B cell (primary cell): ENCODE data around the gene ATAD3C. TPM values are rescaled to one million over a fixed set of nuclear protein-coding genes. Genes with fewer than 3 reads are reported as not detected.

Experiments used
- ATAC-seq: fragments of 200-7000 bp; cut with Tn5 transposase; one replicate; pipeline ENCODE4 v1.10.0; 2021; ENCODE audit warnings: low read depth, mild to moderate bottlenecking, moderate number of reproducible peaks, moderate library complexity
- CTCF ChIA-PET: fragments of 350-600 bp; sonication (Branson Sonifier 250); formaldehyde crosslinking; loops from one replicate; lab custom pipeline; 2021; ENCODE audit warnings: antibody characterized with exemption, inconsistent platforms; lab: Charles Lee
- POLR2A ChIA-PET: fragments of 350-600 bp; sonication (Branson Sonifier 250); formaldehyde crosslinking; loops from one replicate; lab custom pipeline; 2021; ENCODE audit warnings: antibody characterized with exemption; lab: Charles Lee
- DNase-seq: peaks from one replicate; pipeline ENCODE4 v3.0.0; 2013
- H2AFZ ChIP-seq: 2 replicates; pipeline ENCODE4 v1.6.1; 2012; ENCODE audit warnings: mild to moderate bottlenecking, low read depth, low read length; ENCODE audit not compliant: insufficient read depth, poor library complexity, severe bottlenecking
- H3K27ac ChIP-seq, 2 donors: 1 replicate in 1 of 2; 2 replicates in 1 of 2; pipeline ENCODE4 v1.5.1; 2012 to 2013; ENCODE audit warnings: low read length in 2 of 2, mild to moderate bottlenecking in 2 of 2, moderate library complexity in 1 of 2
- H3K27me3 ChIP-seq, 4 experiments: fragments of 200-600 bp in 1 of 4; sonication (generic) in 1 of 4; replicated peaks in 1 of 4; 1 replicate in 2 of 4; 2 replicates in 2 of 4; pipeline versions ENCODE4 v1.6.1 to v1.7.0; 2013 to 2016; ENCODE audit warnings: low read length in 3 of 4, mild to moderate bottlenecking in 2 of 4, mixed read lengths in 1 of 4, moderate library complexity in 1 of 4; ENCODE audit not compliant: insufficient read depth in 4 of 4, control insufficient read depth in 3 of 4; ENCODE audit errors: control extremely low read depth in 1 of 4
- H3K36me3 ChIP-seq, 2 experiments: replicated peaks in 1 of 2; 1 replicate in 1 of 2; 2 replicates in 1 of 2; pipeline versions ENCODE4 v1.6.1 to v1.7.1; 2013; ENCODE audit warnings: low read length in 1 of 2; ENCODE audit not compliant: insufficient read depth in 2 of 2, control insufficient read depth in 1 of 2; ENCODE audit errors: control extremely low read depth in 1 of 2, extremely low read depth in 1 of 2
- H3K4me1 ChIP-seq, 2 donors: fragments of 200-600 bp in 1 of 2; sonication (generic) in 1 of 2; 1 replicate in 1 of 2; 2 replicates in 1 of 2; pipeline versions ENCODE4 v1.5.1 to v1.6.1; 2013 to 2017; ENCODE audit warnings: low read length in 2 of 2; ENCODE audit not compliant: control insufficient read depth in 2 of 2, insufficient read depth in 2 of 2
- H3K4me2 ChIP-seq: replicated peaks from 2 replicates; pipeline ENCODE3; 2012; ENCODE audit warnings: mild to moderate bottlenecking, low read depth, low read length; ENCODE audit not compliant: poor library complexity, severe bottlenecking
- H3K4me3 ChIP-seq, 5 experiments: fragments of 200-600 bp in 1 of 5; sonication (generic) in 1 of 5; 1 replicate in 3 of 5; 2 replicates in 2 of 5; pipeline versions ENCODE4 v1.5.1 to v1.7.0; 2011 to 2016; ENCODE audit warnings: low read length in 4 of 5, mild to moderate bottlenecking in 4 of 5, low read depth in 2 of 5, control low read depth in 1 of 5, moderate library complexity in 1 of 5; ENCODE audit not compliant: insufficient read depth in 1 of 5; ENCODE audit errors: control extremely low read depth in 1 of 5, extremely low read depth in 1 of 5
- H3K79me2 ChIP-seq: fragments of 200-600 bp; sonication (generic); one replicate; pipeline ENCODE4 v1.6.0; 2016; ENCODE audit warnings: low read length; ENCODE audit not compliant: control insufficient read depth, insufficient read depth
- H3K9ac ChIP-seq: fragments of 200-600 bp; sonication (generic); 2 replicates; pipeline ENCODE4 v1.6.1; 2017; ENCODE audit warnings: mild to moderate bottlenecking, low read length, moderate library complexity
- H3K9me3 ChIP-seq, 3 donors: one replicate each; pipeline versions ENCODE4 v1.6.1 to v1.7.1; 2013; ENCODE audit warnings: low read length in 2 of 3; ENCODE audit not compliant: control insufficient read depth in 2 of 3, insufficient read depth in 1 of 3; ENCODE audit errors: control extremely low read depth in 1 of 3
- H4K20me1 ChIP-seq: 2 replicates; pipeline ENCODE4 v1.6.0; 2012; ENCODE audit warnings: mild to moderate bottlenecking, low read length; ENCODE audit not compliant: insufficient read depth, control insufficient read depth, poor library complexity, severe bottlenecking
- H3K27ac Mint-ChIP-seq: one replicate; pipeline ENCODE4 v1.8.0; 2021; ENCODE audit warnings: mixed read lengths
- H3K27me3 Mint-ChIP-seq: one replicate; pipeline ENCODE4 v1.8.0; 2021; ENCODE audit warnings: mixed read lengths
- H3K4me1 Mint-ChIP-seq: one replicate; pipeline ENCODE4 v1.8.0; 2021; ENCODE audit warnings: mixed read lengths
- H3K4me3 Mint-ChIP-seq: one replicate; pipeline ENCODE4 v1.8.0; 2021; ENCODE audit warnings: mixed read lengths
- H3K9me3 Mint-ChIP-seq: one replicate; pipeline ENCODE4 v1.8.0; 2022; ENCODE audit warnings: mixed read lengths; ENCODE audit not compliant: insufficient read depth
- EZH2 ChIP-seq: IDR thresholded peaks from 2 replicates; pipeline ENCODE4 v1.6.1; 2012; ENCODE audit warnings: borderline replicate concordance, low read depth, mild to moderate bottlenecking, moderate library complexity, low read length; ENCODE audit not compliant: insufficient read depth, poor library complexity, severe bottlenecking
- WGBS: methylation state at CpG from one replicate; pipeline ENCODE4 v1.1.5; 2013; ENCODE audit warnings: missing lambda C conversion rate; ENCODE audit not compliant: insufficient coverage; 5-methylcytosine and 5-hydroxymethylcytosine counted together
- intact Hi-C: fragments of 100-400 bp; cut with micrococcal nuclease; formaldehyde crosslinking; loops from one replicate; pipeline ENCODE4 v1.10.0; 2022
- polyA plus RNA-seq: library from polyadenylated mRNA; depleted of rRNA; stranded (reverse); fragments of >200 nt; gene quantifications from 2 replicates; pipeline ENCODE4 v1.2.3, GENCODE V29; 2012
- total RNA-seq, 2 donors: library from RNA; stranded (reverse); fragments of 120-200 nt in 1 of 2; gene quantifications; 1 replicate in 1 of 2; 2 replicates in 1 of 2; pipeline versions ENCODE4 v1.2.3 to v1.2.4, GENCODE V29; 2013 to 2022
- TF ChIP-seq, protein P1 (sequence below): fragments of 200-600 bp; IDR thresholded peaks from one replicate; pipeline ENCODE4 v1.8.0; 2022; ENCODE audit warnings: antibody characterized with exemption, mild to moderate bottlenecking

ATAD3C gene
- total and polyA plus RNA-seq, 2 donors (not counting 1 experiment from before 2014, with no cell fraction given): 0.20 to 1.1 TPM

DNA sequence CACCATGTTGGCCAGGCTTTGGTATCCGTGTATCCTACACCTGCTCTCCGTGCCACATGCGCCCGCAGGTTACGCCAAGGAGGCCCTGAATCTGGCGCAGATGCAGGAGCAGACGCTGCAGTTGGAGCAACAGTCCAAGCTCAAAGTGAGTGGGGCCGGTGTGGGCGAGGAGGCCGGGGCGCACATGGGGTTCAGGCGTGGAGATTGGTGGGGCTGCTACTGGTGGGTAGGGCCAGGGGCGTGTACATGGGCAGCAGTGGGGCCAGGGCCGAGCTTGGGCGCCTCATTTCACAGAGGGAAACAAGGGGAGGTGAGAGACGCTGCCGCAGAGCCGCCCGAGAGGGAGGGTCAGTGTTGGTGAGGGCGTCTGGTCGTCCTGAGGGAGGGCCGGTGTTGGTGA, 27.7 kb downstream of the ATAD3C start:
- no peak overlapping the region for H2AFZ ChIP-seq
- H3K27me3 ChIP-seq: no peaks in the 10 kb centered on the region
- no peak overlapping the region for H3K27ac Mint-ChIP-seq
- H3K36me3 ChIP-seq: peaks cover 0 to 25% of the 10 kb centered on the region in 2 experiments
- no peak overlapping the region for H3K4me3 ChIP-seq
- ATAC-seq: no peak
- no peak overlapping the region for H3K9ac ChIP-seq
- H3K9me3 ChIP-seq: no peaks in the 10 kb centered on the region
- H3K4me1 ChIP-seq: peaks cover 6% of the 10 kb centered on the region in 2 donors
- WGBS: 100% methylated on average over 15 of the region's 22 CpGs
- H3K9me3 Mint-ChIP-seq: no peaks in the 10 kb centered on the region
- peaks cover 26% of the 10 kb centered on the region for H4K20me1 ChIP-seq
- POLR2A ChIA-PET: no interaction called here
- no peak for DNase-seq
- no peaks in the 10 kb centered on the region for H3K27me3 Mint-ChIP-seq
- peaks cover 52% of the 10 kb centered on the region for H3K79me2 ChIP-seq
- CTCF ChIA-PET: no interaction called here
- no peak overlapping the region for H3K27ac ChIP-seq
- no peak overlapping the region for H3K4me3 Mint-ChIP-seq
- TF ChIP-seq, protein P1, sequence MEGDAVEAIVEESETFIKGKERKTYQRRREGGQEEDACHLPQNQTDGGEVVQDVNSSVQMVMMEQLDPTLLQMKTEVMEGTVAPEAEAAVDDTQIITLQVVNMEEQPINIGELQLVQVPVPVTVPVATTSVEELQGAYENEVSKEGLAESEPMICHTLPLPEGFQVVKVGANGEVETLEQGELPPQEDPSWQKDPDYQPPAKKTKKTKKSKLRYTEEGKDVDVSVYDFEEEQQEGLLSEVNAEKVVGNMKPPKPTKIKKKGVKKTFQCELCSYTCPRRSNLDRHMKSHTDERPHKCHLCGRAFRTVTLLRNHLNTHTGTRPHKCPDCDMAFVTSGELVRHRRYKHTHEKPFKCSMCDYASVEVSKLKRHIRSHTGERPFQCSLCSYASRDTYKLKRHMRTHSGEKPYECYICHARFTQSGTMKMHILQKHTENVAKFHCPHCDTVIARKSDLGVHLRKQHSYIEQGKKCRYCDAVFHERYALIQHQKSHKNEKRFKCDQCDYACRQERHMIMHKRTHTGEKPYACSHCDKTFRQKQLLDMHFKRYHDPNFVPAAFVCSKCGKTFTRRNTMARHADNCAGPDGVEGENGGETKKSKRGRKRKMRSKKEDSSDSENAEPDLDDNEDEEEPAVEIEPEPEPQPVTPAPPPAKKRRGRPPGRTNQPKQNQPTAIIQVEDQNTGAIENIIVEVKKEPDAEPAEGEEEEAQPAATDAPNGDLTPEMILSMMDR: no peak
- TF ChIP-seq EZH2: no peak
- H3K4me2 ChIP-seq: no peak overlapping the region
- intact Hi-C loops: no loop called here
- H3K4me1 Mint-ChIP-seq: peaks cover 7% of the 10 kb centered on the region

DNA sequence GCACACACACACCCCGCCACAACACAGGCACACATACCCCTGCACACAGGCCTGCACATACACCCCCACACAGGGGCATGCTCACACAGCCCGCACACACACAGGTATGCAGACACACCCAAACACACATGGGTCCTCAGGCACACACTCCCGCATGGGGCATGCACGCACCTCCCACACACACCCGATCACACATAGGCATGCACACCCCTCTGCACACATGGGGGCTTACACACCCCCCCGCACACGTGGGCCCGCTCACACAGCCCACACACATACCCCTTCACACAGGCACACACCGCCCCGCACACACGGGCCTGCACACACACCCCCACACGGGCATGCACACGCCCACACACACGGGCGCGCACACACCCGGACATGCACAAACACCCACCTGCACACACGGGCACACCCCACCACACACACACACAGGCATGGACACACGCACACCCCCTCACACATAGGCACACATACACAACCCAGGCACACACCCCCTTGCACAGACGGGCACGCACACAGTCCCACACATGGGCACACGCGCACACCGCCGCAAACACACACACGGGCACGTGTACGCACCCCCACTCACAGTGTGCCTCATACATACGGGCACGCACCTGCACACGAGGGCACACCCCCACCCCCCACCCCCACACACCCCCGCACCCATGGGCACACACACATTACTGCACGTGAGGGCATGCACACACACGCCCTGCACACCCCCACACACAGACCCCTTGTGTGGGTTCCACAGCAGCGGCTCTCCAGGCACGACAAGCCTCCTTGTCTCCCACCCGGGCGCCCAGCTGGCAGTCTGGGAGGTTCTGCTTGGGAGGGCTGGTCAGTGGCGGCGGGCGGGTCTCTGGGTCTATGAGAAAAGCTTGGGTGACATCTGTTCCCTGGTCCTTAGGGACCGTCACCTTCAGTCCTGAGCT, 30.3 kb downstream of the ATAD3C start:
- peaks cover 0 to 37% of the 10 kb centered on the region in 2 experiments for H3K36me3 ChIP-seq
- POLR2A ChIA-PET: no interaction called here

More for the DNA sequence above, 30.3 kb downstream of the ATAD3C start:
- H3K27ac Mint-ChIP-seq: no peak overlapping the region
- peaks cover 15% of the 10 kb centered on the region for H4K20me1 ChIP-seq
- H3K4me3 Mint-ChIP-seq: no peak overlapping the region
- peaks cover 34% of the 10 kb centered on the region for H3K79me2 ChIP-seq
- H3K4me2 ChIP-seq: no peak overlapping the region
- no peaks in the 10 kb centered on the region for H3K27me3 ChIP-seq
- DNase-seq (no peak), ATAC-seq (no peak)
- intact Hi-C loops: no loop called here
- 96% methylated on average over 35 of the region's 42 CpGs for WGBS
- no peak overlapping the region for H2AFZ ChIP-seq
- H3K27me3 Mint-ChIP-seq: no peaks in the 10 kb centered on the region
- H3K27ac ChIP-seq: no peak overlapping the region
- no peaks in the 10 kb centered on the region for H3K4me1 ChIP-seq
- H3K9ac ChIP-seq: no peak overlapping the region
- H3K4me3 ChIP-seq: no peak overlapping the region
- TF ChIP-seq EZH2: no peak
- TF ChIP-seq, protein P1: no peak
- H3K4me1 Mint-ChIP-seq: peaks cover 2% of the 10 kb centered on the region
- no peaks in the 10 kb centered on the region for H3K9me3 Mint-ChIP-seq
- no peaks in the 10 kb centered on the region for H3K9me3 ChIP-seq
- CTCF ChIA-PET: no interaction called here
